Measurements from ENCODE around the gene ORMDL3.
"Not testable (repeated sequence)": the region's sequence is repeated elsewhere in the genome, so short reads cannot be mapped to it uniquely, and the experiment has no call there.

Gene ORMDL3

DNA sequence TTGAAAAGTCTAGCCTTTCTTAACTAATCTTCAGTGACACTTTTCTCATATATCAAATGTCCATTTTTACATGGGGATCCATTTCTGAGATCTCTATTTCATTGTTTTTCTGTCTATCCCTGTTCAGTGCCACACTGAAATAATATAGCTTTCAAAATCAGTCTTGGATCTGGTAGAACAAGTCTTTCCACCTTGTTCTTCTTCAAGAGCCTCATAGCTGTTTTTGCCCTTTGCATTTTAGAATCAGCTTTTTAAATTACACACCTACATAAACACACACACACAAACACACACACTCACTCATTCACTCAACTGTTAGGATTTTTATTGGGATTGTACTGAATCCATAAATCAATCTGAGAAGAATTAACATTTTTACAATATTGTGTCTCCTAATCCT, 28.2 kb downstream of the ORMDL3 start:
- FAIRE-seq, result no peak
- TF ChIP-seq, protein P1, sequence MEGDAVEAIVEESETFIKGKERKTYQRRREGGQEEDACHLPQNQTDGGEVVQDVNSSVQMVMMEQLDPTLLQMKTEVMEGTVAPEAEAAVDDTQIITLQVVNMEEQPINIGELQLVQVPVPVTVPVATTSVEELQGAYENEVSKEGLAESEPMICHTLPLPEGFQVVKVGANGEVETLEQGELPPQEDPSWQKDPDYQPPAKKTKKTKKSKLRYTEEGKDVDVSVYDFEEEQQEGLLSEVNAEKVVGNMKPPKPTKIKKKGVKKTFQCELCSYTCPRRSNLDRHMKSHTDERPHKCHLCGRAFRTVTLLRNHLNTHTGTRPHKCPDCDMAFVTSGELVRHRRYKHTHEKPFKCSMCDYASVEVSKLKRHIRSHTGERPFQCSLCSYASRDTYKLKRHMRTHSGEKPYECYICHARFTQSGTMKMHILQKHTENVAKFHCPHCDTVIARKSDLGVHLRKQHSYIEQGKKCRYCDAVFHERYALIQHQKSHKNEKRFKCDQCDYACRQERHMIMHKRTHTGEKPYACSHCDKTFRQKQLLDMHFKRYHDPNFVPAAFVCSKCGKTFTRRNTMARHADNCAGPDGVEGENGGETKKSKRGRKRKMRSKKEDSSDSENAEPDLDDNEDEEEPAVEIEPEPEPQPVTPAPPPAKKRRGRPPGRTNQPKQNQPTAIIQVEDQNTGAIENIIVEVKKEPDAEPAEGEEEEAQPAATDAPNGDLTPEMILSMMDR (IDR thresholded peaks at IDR 0.05; ENCODE audit: insufficient read depth, missing control alignments), result no peak
- DNase-seq (ENCODE audit: insufficient read length, low spot score), result no peak

- DNase-seq (ENCODE audit: insufficient read length, low spot score) (no peak), FAIRE-seq (no peak)
- TF ChIP-seq, protein P1 (IDR thresholded peaks at IDR 0.05; ENCODE audit: insufficient read depth, missing control alignments), result no peak
Observed at GRCh38 chr17:39898088-39898487, 29.3 kb downstream of the ORMDL3 start.

DNA sequence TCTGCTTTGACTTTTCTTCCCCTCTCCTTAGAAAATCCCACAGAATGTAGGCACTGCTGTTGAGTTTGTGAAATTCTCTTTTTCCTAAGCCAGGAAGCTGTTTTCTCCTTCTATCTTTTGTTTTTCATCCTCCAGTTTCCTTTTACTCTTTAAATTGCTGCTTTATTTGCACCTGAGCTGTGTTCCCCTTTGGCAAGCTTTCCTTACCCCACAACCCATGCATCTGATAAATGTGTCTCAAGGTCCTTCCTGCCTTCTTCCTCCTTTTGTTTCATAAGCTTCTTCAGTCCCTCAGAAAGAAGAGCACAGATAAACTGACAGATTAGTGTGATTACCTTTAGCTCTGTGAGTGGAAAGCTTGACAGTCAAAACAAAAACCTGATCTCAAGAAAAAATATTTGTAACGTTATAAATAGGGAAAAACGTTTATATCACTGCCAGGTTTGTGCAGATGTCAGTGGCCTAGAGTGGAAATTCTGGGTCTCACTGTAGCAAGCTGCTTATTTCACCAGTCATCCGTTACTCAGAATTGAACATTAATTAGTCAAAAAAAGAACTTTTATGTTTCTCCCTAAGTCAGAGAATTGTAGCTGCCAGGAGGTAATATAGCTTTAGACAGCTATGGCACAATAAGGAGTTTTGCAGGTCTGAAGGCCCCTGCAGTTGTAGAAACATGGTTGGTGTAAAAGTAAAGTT, 32.6 kb downstream of the ORMDL3 start:
- FAIRE-seq (no peak), DNase-seq (ENCODE audit: insufficient read length, low spot score) (no peak)
- TF ChIP-seq, protein P1 (IDR thresholded peaks at IDR 0.05; ENCODE audit: insufficient read depth, missing control alignments), result no peak

DNA sequence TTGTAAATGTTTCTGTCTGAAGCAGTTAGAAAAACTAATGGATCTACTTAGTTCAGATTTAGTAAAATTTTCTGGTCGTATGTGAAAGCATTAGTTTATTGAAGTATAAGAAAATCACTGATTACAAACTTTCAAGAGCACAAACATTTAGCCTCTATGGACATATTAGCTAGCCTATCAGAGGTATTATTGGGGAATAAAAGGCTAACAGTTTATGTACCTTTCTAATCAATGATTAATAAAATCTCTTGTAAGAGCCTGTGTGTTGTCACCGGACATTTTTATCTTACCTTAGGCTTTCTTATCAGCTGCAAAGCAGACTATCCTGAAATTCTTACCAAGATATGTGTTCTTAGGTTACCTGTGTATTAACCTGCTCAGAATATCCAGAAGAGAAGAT, 38.2 kb downstream of the ORMDL3 start:
- FAIRE-seq (no peak), DNase-seq (ENCODE audit: insufficient read length, low spot score) (no peak)
- TF ChIP-seq, protein P1 (IDR thresholded peaks at IDR 0.05; ENCODE audit: insufficient read depth, missing control alignments), result no peak

- FAIRE-seq (no peak), DNase-seq (ENCODE audit: insufficient read length, low spot score) (no peak)
- TF ChIP-seq, protein P1 (IDR thresholded peaks at IDR 0.05; ENCODE audit: insufficient read depth, missing control alignments), result no peak
Observed at GRCh38 chr17:39887078-39887477, 40.3 kb downstream of the ORMDL3 start.

GRCh38 chr17:39886102-39886501, 41.3 kb downstream of the ORMDL3 start:
- FAIRE-seq; DNase-seq (ENCODE audit: insufficient read length, low spot score): not testable (repeated sequence)

DNA sequence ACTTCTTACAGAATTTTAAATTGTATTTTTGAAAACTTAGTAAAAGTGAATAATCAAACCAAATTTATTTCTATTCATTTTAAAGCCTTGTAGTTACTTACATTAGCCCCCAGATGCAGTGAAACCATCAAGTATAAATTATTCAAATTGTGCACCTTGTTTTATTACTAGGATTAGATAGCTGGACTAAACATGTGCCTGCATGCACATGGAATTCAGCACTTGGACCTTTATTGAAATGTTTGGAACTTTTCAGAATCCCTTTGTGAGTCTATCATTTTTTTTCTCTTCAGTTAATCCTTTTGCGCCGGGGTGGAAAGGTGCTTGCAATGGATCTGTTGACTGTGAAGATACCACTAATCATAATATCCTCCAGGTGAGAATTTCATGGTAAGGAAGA, 54.6 kb downstream of the ORMDL3 start:
- DNase-seq (ENCODE audit: insufficient read length, low spot score) (no peak), FAIRE-seq (no peak)
- TF ChIP-seq, protein P1 (IDR thresholded peaks at IDR 0.05; ENCODE audit: insufficient read depth, missing control alignments), result peak; percentile 21

GRCh38 chr17:39871801-39872200, 55.6 kb downstream of the ORMDL3 start:
- no peak for DNase-seq (ENCODE audit: insufficient read length, low spot score)
- TF ChIP-seq, protein P1 (IDR thresholded peaks at IDR 0.05; ENCODE audit: insufficient read depth, missing control alignments), result no peak
- no peak for FAIRE-seq

Measured in D721Med (cell line).